HepG2 (cell line): ENCODE data around the gene CISH. TPM values are rescaled to one million over a fixed set of nuclear protein-coding genes. Genes with fewer than 3 reads are reported as not detected.

ENCODE experiments used
- ATAC-seq: fragments of 200-7000 bp; cut with Tn5 transposase; 3 replicates; pipeline ENCODE4 v1.9.1; 2020; ENCODE audit warnings: mild to moderate bottlenecking, moderate library complexity
- BruUV-seq: library from RNA; stranded (reverse); fragments of 400-500 nt; replicated peaks from 2 replicates; lab custom pipeline; 2021; lab: Mats Ljungman, UMichigan
- CTCF ChIA-PET: fragments of 300-600 bp; formaldehyde crosslinking; extraction: SDS; loops from one replicate; lab custom pipeline; 2021; ENCODE audit warnings: low total read pairs, inconsistent platforms, low intra/inter-chr PET ratio; lab: Yijun Ruan, JAX
- POLR2A ChIA-PET: fragments of 350-600 bp; sonication (Branson Sonifier 250); formaldehyde crosslinking; loops from one replicate; lab custom pipeline; 2020; ENCODE audit warnings: antibody characterized with exemption, inconsistent platforms; lab: Yijun Ruan, JAX
- DNase-seq: peaks from one replicate; pipeline ENCODE4 v3.0.0-alpha.2; 2015; ENCODE audit warnings: low spot score
- FAIRE-seq: peaks from 3 replicates; lab custom pipeline; 2011; peaks lifted over from hg19 to GRCh38; lab: Jason Lieb, UNC
- H2AFZ ChIP-seq: one replicate; pipeline ENCODE4 v1.6.1; 2011; ENCODE audit warnings: low read length, inconsistent platforms
- H3K27ac ChIP-seq: fragments of 300-600 bp; 3 replicates; pipeline ENCODE4 v1.8.0; 2011; ENCODE audit warnings: mixed run types, mild to moderate bottlenecking, mixed read lengths, low read length, inconsistent platforms; ENCODE audit not compliant: insufficient read depth; ENCODE audit errors: extremely low read length
- H3K27me3 ChIP-seq, 2 experiments: fragments of 200-600 bp in 1 of 2; 2 replicates in 1 of 2; 3 replicates in 1 of 2; pipeline versions ENCODE4 v1.6.0 to v1.8.0; 2011; ENCODE audit warnings: low read length in 2 of 2, mild to moderate bottlenecking in 2 of 2, moderate library complexity in 2 of 2, inconsistent platforms in 1 of 2; ENCODE audit not compliant: insufficient read depth in 2 of 2, control insufficient read depth in 1 of 2
- H3K36me3 ChIP-seq, 2 experiments: fragments of 200-600 bp in 1 of 2; replicated peaks in 1 of 2; 2 replicates in 1 of 2; 3 replicates in 1 of 2; pipeline versions ENCODE4 v1.5.1 to v1.8.0; 2011; ENCODE audit warnings: low read length in 2 of 2, inconsistent platforms in 1 of 2; ENCODE audit not compliant: insufficient read depth in 2 of 2, control insufficient read depth in 1 of 2
- H3K4me1 ChIP-seq: 2 replicates; pipeline ENCODE4 v1.5.1; 2012; ENCODE audit warnings: low read length, inconsistent platforms; ENCODE audit not compliant: insufficient read depth
- H3K4me2 ChIP-seq: 2 replicates; pipeline ENCODE4 v1.6.0; 2011; ENCODE audit warnings: low read depth, low read length, inconsistent platforms
- H3K4me3 ChIP-seq, 3 experiments: fragments of 200-600 bp in 1 of 3; sonication (generic), shearing (Covaris generic) in 1 of 3; replicated peaks in 1 of 3; 2 replicates each; pipeline ENCODE4 v1.5.1; 2011 to 2016; ENCODE audit warnings: low read length in 3 of 3, inconsistent platforms in 2 of 3, low read depth in 2 of 3, mild to moderate bottlenecking in 2 of 3, control low read depth in 1 of 3, mixed read lengths in 1 of 3; ENCODE audit not compliant: insufficient read depth in 1 of 3
- H3K79me2 ChIP-seq: one replicate; pipeline ENCODE4 v1.6.1; 2011; ENCODE audit warnings: low read length, inconsistent platforms; ENCODE audit not compliant: insufficient read depth
- H3K9ac ChIP-seq: 2 replicates; pipeline ENCODE4 v1.6.0; 2011; ENCODE audit warnings: mild to moderate bottlenecking, low read depth, low read length, inconsistent platforms; ENCODE audit not compliant: insufficient read depth
- H3K9me3 ChIP-seq: 2 replicates; pipeline ENCODE4 v1.5.1; 2012; ENCODE audit warnings: mild to moderate bottlenecking, low read length
- H4K20me1 ChIP-seq: 2 replicates; pipeline ENCODE4 v1.6.0; 2011; ENCODE audit warnings: inconsistent platforms, mild to moderate bottlenecking, low read length, moderate library complexity; ENCODE audit not compliant: insufficient read depth
- ATM ChIP-seq: fragments of 450-650 bp; IDR thresholded peaks from 2 replicates; pipeline ENCODE4 v1.7.1; 2017; ENCODE audit warnings: mild to moderate bottlenecking, borderline replicate concordance
- BRD4 ChIP-seq: sonication (generic); formaldehyde crosslinking; IDR thresholded peaks from 2 replicates; pipeline ENCODE4 v1.4.0; 2020; ENCODE audit warnings: missing genetic modification reagents
- KIAA2018 ChIP-seq: sonication (generic); formaldehyde crosslinking; IDR thresholded peaks from 2 replicates; pipeline ENCODE4 v1.5.0; 2020; ENCODE audit warnings: mild to moderate bottlenecking, missing genetic modification reagents, borderline replicate concordance
- SMARCC2 ChIP-seq: fragments of 450-650 bp; IDR thresholded peaks from 2 replicates; pipeline ENCODE4 v1.6.1; 2017; ENCODE audit warnings: antibody characterized with exemption, mild to moderate bottlenecking
- ZNF318 ChIP-seq: sonication (generic); formaldehyde crosslinking; IDR thresholded peaks from 2 replicates; pipeline ENCODE4 v1.4.0; 2020; ENCODE audit warnings: mild to moderate bottlenecking, missing genetic modification reagents
- ZNF550 ChIP-seq: sonication (generic); formaldehyde crosslinking; IDR thresholded peaks from 2 replicates; pipeline ENCODE4 v1.4.0; 2020; ENCODE audit warnings: mild to moderate bottlenecking, missing genetic modification reagents, borderline replicate concordance
- ZNF720 ChIP-seq: sonication (generic); formaldehyde crosslinking; IDR thresholded peaks from 2 replicates; pipeline ENCODE4 v1.4.0; 2020; ENCODE audit warnings: missing genetic modification reagents
- WGBS: methylation state at CpG from one replicate; pipeline ENCODE4 v1.1.6; 2017; ENCODE audit warnings: low lambda C conversion rate; 5-methylcytosine and 5-hydroxymethylcytosine counted together
- in situ Hi-C: cut with HindIII; loops from 2 replicates; pipeline ENCODE4 v1.10.0; 2017; ENCODE audit warnings: low pct_unique_long_range_greater_than_20kb; ENCODE audit not compliant: extremely low pct_ligation_motif_present
- intact Hi-C: fragments of 100-400 bp; cut with micrococcal nuclease; formaldehyde crosslinking; loops from one replicate; pipeline ENCODE4 v1.10.0; 2022; ENCODE audit not compliant: unreplicated experiment
- polyA plus RNA-seq, 8 experiments: library from polyadenylated mRNA; depleted of rRNA in 3 of 8; stranded (reverse) in 7 of 8; unstranded in 1 of 8; fragments of >200 nt; fragmentation: Illumina TruSeq in 4 of 8; extraction: Trizol in 4 of 8; gene quantifications; 2 replicates each; pipeline versions ENCODE4 v1.2.1 to v1.2.3, GENCODE V29; 2011 to 2016; ENCODE audit warnings: low read depth in 4 of 8, missing spikeins in 1 of 8, mixed read lengths in 1 of 8; ENCODE audit not compliant: insufficient read depth in 1 of 8
- total RNA-seq, 5 experiments: library from RNA; depleted of rRNA; stranded (reverse); fragments of >200 nt; fragmentation: Illumina TruSeq; extraction: Trizol; gene quantifications; 2 replicates each; pipeline ENCODE4 v1.2.3, GENCODE V29; 2016; ENCODE audit warnings: low read depth in 1 of 5

The CISH gene
- total and polyA plus RNA-seq, 2 of the 13 experiments (the other 11 are each of a cell fraction or from before 2014, with no cell fraction given) = 0.91 to 1.5 TPM

- Histone ChIP-seq H2AFZ (no peak overlapping the region), H3K4me1 (peaks cover 27% of the 10 kb centered on the region), H3K4me2 (no peak overlapping the region), H3K9me3 (no peaks in the 10 kb centered on the region), H3K27ac (no peak overlapping the region), H3K4me3 (no peak overlapping the region), H3K9ac (no peak overlapping the region), H4K20me1 (no peaks in the 10 kb centered on the region), H3K27me3 (no peaks in the 10 kb centered on the region), H3K36me3 (peaks cover 3 to 10% of the 10 kb centered on the region in 2 experiments; a peak in 2 of 5 replicates), H3K79me2 (no peaks in the 10 kb centered on the region)
- DNase-seq (no peak), ATAC-seq (no peak), FAIRE-seq (no peak)
- ChIA-PET CTCF (no interaction called here), POLR2A (interaction anchor here (0.8 kb wide), 1 partner anchor 287 kb away, joined by 3 read pairs; no protein-coding TSS in a partner anchor)
- intact Hi-C loops = no loop called here
- no TSS peak for BruUV-seq
- in situ Hi-C loops = no loop called here
- 88% methylated on average over 6 of the region's 6 CpGs for WGBS
- TF ChIP-seq ATM = no peak
- TF ChIP-seq ZNF720 (CRISPR knock-in tag) = no peak
- no peak for TF ChIP-seq ZNF550 (CRISPR knock-in tag)
- TF ChIP-seq SMARCC2 = no peak
- no peak for TF ChIP-seq KIAA2018
- no peak for TF ChIP-seq ZNF318 (CRISPR knock-in tag)
- no peak for TF ChIP-seq BRD4 (CRISPR knock-in tag)
Observed at GRCh38 chr3:50623840-50624474, 12.4 kb upstream of the CISH start.
